Natural killer cell (primary cell): Measurements from ENCODE around the gene SLC39A7. TPM values are rescaled to one million over a fixed set of nuclear protein-coding genes. Genes with fewer than 3 reads are reported as not detected.

Experiments
- ATAC-seq, 3 donors: fragments of 150-1000 bp in 2 of 3; fragments of 200-7000 bp in 1 of 3; cut with Tn5 transposase; 1 replicate in 1 of 3; 2 replicates in 2 of 3; pipeline ENCODE4 v1.10.0; 2021; ENCODE audit warnings: mild to moderate bottlenecking in 2 of 3, moderate library complexity in 2 of 3
- DNase-seq, 2 donors: peaks; one replicate each; pipeline versions ENCODE4 v3.0.0 to v3.0.0-alpha.2; 2013 to 2021; ENCODE audit warnings: mixed read lengths in 1 of 2
- H3K27ac ChIP-seq: one replicate; pipeline ENCODE4 v1.5.1; 2013; ENCODE audit warnings: mild to moderate bottlenecking, low read length
- H3K27me3 ChIP-seq: one replicate; pipeline ENCODE4 v1.6.1; 2013; ENCODE audit warnings: low read length; ENCODE audit not compliant: control insufficient read depth, insufficient read depth
- H3K36me3 ChIP-seq: one replicate; pipeline ENCODE4 v1.6.1; 2013; ENCODE audit warnings: low read length; ENCODE audit not compliant: control insufficient read depth, insufficient read depth
- H3K4me1 ChIP-seq: one replicate; pipeline ENCODE4 v1.6.1; 2013; ENCODE audit warnings: low read length; ENCODE audit not compliant: control insufficient read depth, insufficient read depth
- H3K4me3 ChIP-seq: one replicate; pipeline ENCODE4 v1.5.1; 2013; ENCODE audit warnings: low read length
- H3K9me3 ChIP-seq: one replicate; pipeline ENCODE4 v1.6.1; 2013; ENCODE audit warnings: low read length; ENCODE audit not compliant: control insufficient read depth, insufficient read depth
- H3K27ac Mint-ChIP-seq, 2 donors: one replicate each; pipeline ENCODE4 v1.8.0; 2022; ENCODE audit warnings: mild to moderate bottlenecking in 2 of 2, mixed read lengths in 2 of 2, moderate library complexity in 1 of 2
- H3K27me3 Mint-ChIP-seq, 2 donors: one replicate each; pipeline ENCODE4 v1.8.0; 2022; ENCODE audit warnings: low read depth in 2 of 2, mixed read lengths in 2 of 2
- H3K36me3 Mint-ChIP-seq: one replicate; pipeline ENCODE4 v1.8.0; 2022; ENCODE audit warnings: mixed read lengths
- H3K4me1 Mint-ChIP-seq, 2 donors: one replicate each; pipeline ENCODE4 v1.8.0; 2022; ENCODE audit warnings: mixed read lengths in 2 of 2
- H3K4me3 Mint-ChIP-seq: one replicate; pipeline ENCODE4 v1.8.0; 2022; ENCODE audit warnings: mild to moderate bottlenecking, moderate library complexity, mixed read lengths
- H3K9me3 Mint-ChIP-seq, 2 donors: one replicate each; pipeline ENCODE4 v1.8.0; 2022; ENCODE audit warnings: mixed read lengths in 2 of 2
- CTCF ChIP-seq: fragments of 200-600 bp; IDR thresholded peaks from one replicate; pipeline ENCODE4 v1.8.0; 2022; ENCODE audit warnings: antibody characterized with exemption
- WGBS: methylation state at CpG from one replicate; pipeline ENCODE4 v1.1.7; 2013; ENCODE audit warnings: missing lambda C conversion rate; ENCODE audit not compliant: insufficient coverage; 5-methylcytosine and 5-hydroxymethylcytosine counted together
- intact Hi-C: fragments of 100-400 bp; cut with micrococcal nuclease; formaldehyde crosslinking; loops from one replicate; pipeline ENCODE4 v1.14.2; 2022
- total RNA-seq, 4 donors: library from RNA; stranded (reverse); fragments of 120-200 nt in 1 of 4; gene quantifications; one replicate each; pipeline versions ENCODE4 v1.2.3 to v1.2.4, GENCODE V29; 2013 to 2022

The SLC39A7 gene
- total RNA-seq, 3 donors from 2014 or later (not counting 1 experiment from before 2014, with no cell fraction given): 38.9 to 45.7 (median 45.6) TPM

GRCh38 chr6:33175436-33176069 lies 25.1 kb upstream of the SLC39A7 start:
- Mint-ChIP-seq H3K36me3 (no peaks in the 10 kb centered on the region), H3K4me1 (no peaks in the 10 kb centered on the region), H3K9me3 (no peaks in the 10 kb centered on the region), H3K4me3 (no peak overlapping the region), H3K27me3 (peaks cover 7 to 19% of the 10 kb centered on the region in 2 donors), H3K27ac (no peak overlapping the region)
- H3K4me1 ChIP-seq: no peaks in the 10 kb centered on the region
- intact Hi-C loops: no loop called here
- H3K4me3 ChIP-seq: no peak overlapping the region
- H3K27me3 ChIP-seq: no peaks in the 10 kb centered on the region
- DNase-seq: no peak
- ATAC-seq: no peak
- no peak overlapping the region for H3K27ac ChIP-seq
- 86% methylated on average over 10 of the region's 10 CpGs for WGBS
- TF ChIP-seq CTCF: no peak
- H3K9me3 ChIP-seq: no peaks in the 10 kb centered on the region
- H3K36me3 ChIP-seq: no peaks in the 10 kb centered on the region

- DNase-seq (no peak), ATAC-seq (no peak)
- H3K4me1 ChIP-seq: no peaks in the 10 kb centered on the region
- H3K9me3 Mint-ChIP-seq: no peaks in the 10 kb centered on the region
- H3K27me3 Mint-ChIP-seq: peaks cover 7 to 16% of the 10 kb centered on the region in 2 donors
- intact Hi-C loops: no loop called here
- H3K27ac Mint-ChIP-seq: no peak overlapping the region
- TF ChIP-seq CTCF: no peak
- H3K27ac ChIP-seq: no peak overlapping the region
- H3K36me3 Mint-ChIP-seq: no peaks in the 10 kb centered on the region
- 90% methylated on average over 7 of the region's 7 CpGs for WGBS
- no peaks in the 10 kb centered on the region for H3K9me3 ChIP-seq
- H3K4me3 ChIP-seq: no peak overlapping the region
- H3K4me1 Mint-ChIP-seq: no peaks in the 10 kb centered on the region
- H3K27me3 ChIP-seq: no peaks in the 10 kb centered on the region
- no peak overlapping the region for H3K4me3 Mint-ChIP-seq
- no peaks in the 10 kb centered on the region for H3K36me3 ChIP-seq
These were observed 23.8 kb upstream of the SLC39A7 start for GRCh38 chr6:33176906-33177305.

GRCh38 chr6:33177552-33178446 lies 22.9 kb upstream of the SLC39A7 start:
- Histone ChIP-seq H3K27me3 (no peaks in the 10 kb centered on the region), H3K4me1 (peaks cover under 1% of the 10 kb centered on the region), H3K36me3 (no peaks in the 10 kb centered on the region), H3K9me3 (peaks cover under 1% of the 10 kb centered on the region), H3K27ac (no peak overlapping the region), H3K4me3 (no peak overlapping the region)
- peaks cover 7 to 16% of the 10 kb centered on the region in 2 donors for H3K27me3 Mint-ChIP-seq
- peaks cover 3 to 4% of the 10 kb centered on the region in 2 donors for H3K4me1 Mint-ChIP-seq
- H3K9me3 Mint-ChIP-seq: peaks cover 1 to 2% of the 10 kb centered on the region in 2 donors
- ATAC-seq (no peak), DNase-seq (no peak)
- TF ChIP-seq CTCF: no peak
- intact Hi-C loops: no loop called here
- no peak overlapping the region for H3K4me3 Mint-ChIP-seq
- H3K36me3 Mint-ChIP-seq: peaks cover 3% of the 10 kb centered on the region
- no peak overlapping the region for H3K27ac Mint-ChIP-seq
- 88% methylated on average over 15 of the region's 19 CpGs for WGBS
